ENCODE results near the gene ETS2.

- TF ChIP-seq CTCF (IDR thresholded peaks at IDR 0.05): no peak
- TF ChIP-seq POLR2A (IDR thresholded peaks at IDR 0.05): no peak
Measured at GRCh38 chr21:38820471-38821239, 14.9 kb downstream of the ETS2 start.

Data from lower leg skin (tissue), 3 donors.